ENCODE results near the gene GPR4. TPM values are rescaled to one million over a fixed set of nuclear protein-coding genes. Genes with fewer than 3 reads are reported as not detected.
"Not testable (repeated sequence)": the region's sequence is repeated elsewhere in the genome, so short reads cannot be mapped to it uniquely, and the experiment has no call there.

Gene GPR4
- polyA plus RNA-seq, 1 donor from 2014 or later: 0.25 TPM

DNA sequence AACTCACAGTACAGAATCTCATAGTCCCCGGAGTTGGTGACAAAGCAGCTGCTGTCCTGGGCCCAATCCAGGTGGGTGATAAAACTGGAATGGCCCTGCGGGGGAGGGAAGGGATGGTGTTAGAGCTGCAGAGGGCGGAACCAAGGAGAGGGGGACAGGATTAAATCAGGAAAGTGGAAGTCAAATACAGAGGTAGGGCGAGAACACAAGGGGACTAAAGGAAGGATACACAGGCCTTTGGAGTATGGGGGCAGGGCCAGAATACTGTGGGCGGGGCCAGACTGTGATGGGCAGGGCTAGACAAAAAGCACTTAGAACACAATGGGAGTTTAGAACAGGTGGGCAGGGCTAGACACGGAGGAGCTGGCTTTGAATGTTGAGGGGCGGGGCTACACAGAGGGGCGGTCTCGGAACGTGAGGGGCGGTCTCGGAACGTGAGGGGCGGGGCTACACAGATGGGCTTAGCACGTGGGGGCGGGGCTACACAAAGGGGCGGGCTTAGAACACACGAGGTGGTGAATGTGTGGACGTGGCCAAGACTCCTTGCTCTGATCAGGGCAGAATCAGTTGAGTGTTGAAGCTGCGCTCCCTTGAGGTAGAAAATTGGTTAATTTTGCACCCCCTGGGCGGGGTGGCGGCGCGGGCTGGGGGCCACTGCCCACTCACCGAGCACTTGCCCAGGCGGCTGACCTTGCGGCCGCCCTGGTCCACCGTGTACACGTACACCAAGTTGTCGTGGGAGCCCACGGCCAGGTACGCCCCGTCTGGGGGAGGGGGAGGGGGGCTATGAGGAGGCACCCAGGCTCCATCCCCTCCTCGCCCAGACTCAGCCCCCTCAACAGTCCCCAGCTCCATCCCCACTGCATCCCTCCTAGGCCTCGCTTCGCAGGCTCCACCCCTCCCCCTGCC is 14.0 kb upstream of the GPR4 start:
- no peak overlapping the region for H3K9ac ChIP-seq (ENCODE audit: low read length)
- no peaks in the 10 kb centered on the region for H3K36me3 ChIP-seq (ENCODE audit: insufficient read depth, low read length)
- H3F3A ChIP-seq (ENCODE audit: insufficient read depth, low read length, poor library complexity, severe bottlenecking): no peaks in the 10 kb centered on the region
- H2AFZ ChIP-seq (ENCODE audit: low read depth, low read length): no peak overlapping the region
- H4K20me1 ChIP-seq (ENCODE audit: insufficient read depth): no peaks in the 10 kb centered on the region
- TF ChIP-seq MXI1 (conservative IDR thresholded peaks at IDR 0.05; ENCODE audit: poor library complexity, severe bottlenecking): no peak
- TF ChIP-seq EZH2 (IDR thresholded peaks at IDR 0.05; ENCODE audit: borderline replicate concordance, insufficient read depth, low read length, poor library complexity, severe bottlenecking): no peak
- TF ChIP-seq, protein P1, sequence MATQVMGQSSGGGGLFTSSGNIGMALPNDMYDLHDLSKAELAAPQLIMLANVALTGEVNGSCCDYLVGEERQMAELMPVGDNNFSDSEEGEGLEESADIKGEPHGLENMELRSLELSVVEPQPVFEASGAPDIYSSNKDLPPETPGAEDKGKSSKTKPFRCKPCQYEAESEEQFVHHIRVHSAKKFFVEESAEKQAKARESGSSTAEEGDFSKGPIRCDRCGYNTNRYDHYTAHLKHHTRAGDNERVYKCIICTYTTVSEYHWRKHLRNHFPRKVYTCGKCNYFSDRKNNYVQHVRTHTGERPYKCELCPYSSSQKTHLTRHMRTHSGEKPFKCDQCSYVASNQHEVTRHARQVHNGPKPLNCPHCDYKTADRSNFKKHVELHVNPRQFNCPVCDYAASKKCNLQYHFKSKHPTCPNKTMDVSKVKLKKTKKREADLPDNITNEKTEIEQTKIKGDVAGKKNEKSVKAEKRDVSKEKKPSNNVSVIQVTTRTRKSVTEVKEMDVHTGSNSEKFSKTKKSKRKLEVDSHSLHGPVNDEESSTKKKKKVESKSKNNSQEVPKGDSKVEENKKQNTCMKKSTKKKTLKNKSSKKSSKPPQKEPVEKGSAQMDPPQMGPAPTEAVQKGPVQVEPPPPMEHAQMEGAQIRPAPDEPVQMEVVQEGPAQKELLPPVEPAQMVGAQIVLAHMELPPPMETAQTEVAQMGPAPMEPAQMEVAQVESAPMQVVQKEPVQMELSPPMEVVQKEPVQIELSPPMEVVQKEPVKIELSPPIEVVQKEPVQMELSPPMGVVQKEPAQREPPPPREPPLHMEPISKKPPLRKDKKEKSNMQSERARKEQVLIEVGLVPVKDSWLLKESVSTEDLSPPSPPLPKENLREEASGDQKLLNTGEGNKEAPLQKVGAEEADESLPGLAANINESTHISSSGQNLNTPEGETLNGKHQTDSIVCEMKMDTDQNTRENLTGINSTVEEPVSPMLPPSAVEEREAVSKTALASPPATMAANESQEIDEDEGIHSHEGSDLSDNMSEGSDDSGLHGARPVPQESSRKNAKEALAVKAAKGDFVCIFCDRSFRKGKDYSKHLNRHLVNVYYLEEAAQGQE (IDR thresholded peaks at IDR 0.05; ENCODE audit: borderline replicate concordance): no peak
- TF ChIP-seq SMC3 (conservative IDR thresholded peaks at IDR 0.05; ENCODE audit: poor library complexity): no peak
- no peak for TF ChIP-seq CTCF (IDR thresholded peaks at IDR 0.05; ENCODE audit: poor library complexity, severe bottlenecking)
- no peak for TF ChIP-seq POLR2AphosphoS5 (IDR thresholded peaks at IDR 0.05)
- no peak for TF ChIP-seq TAF1 (IDR thresholded peaks at IDR 0.05; ENCODE audit: low read depth)
- no peak for TF ChIP-seq EP300 (conservative IDR thresholded peaks at IDR 0.05; ENCODE audit: poor library complexity, severe bottlenecking)
- no peaks in the 10 kb centered on the region for H3K9me2 ChIP-seq (ENCODE audit: insufficient read depth, low read length)
- H3K79me2 ChIP-seq (replicated peaks; ENCODE audit: insufficient read depth, low read length): no peaks in the 10 kb centered on the region
- H3K4me2 ChIP-seq (ENCODE audit: low read length): no peak overlapping the region
- H3K4me3 ChIP-seq (ENCODE audit: low read length): no peak overlapping the region
- no peaks in the 10 kb centered on the region for H3K27me3 ChIP-seq (ENCODE audit: insufficient read depth, low read depth, low read length)
- H3K27ac ChIP-seq (ENCODE audit: low read length): no peak overlapping the region
- no peaks in the 10 kb centered on the region for H3K9me3 ChIP-seq (ENCODE audit: low read length)

- H3K9me2 ChIP-seq (ENCODE audit: insufficient read depth, low read length); H3F3A ChIP-seq (ENCODE audit: insufficient read depth, low read length, poor library complexity, severe bottlenecking); H3K9ac ChIP-seq (ENCODE audit: low read length); H3K27ac ChIP-seq (ENCODE audit: low read length); H3K36me3 ChIP-seq (ENCODE audit: insufficient read depth, low read length); H2AFZ ChIP-seq (ENCODE audit: low read depth, low read length); H3K79me2 ChIP-seq (replicated peaks; ENCODE audit: insufficient read depth, low read length); H3K4me2 ChIP-seq (ENCODE audit: low read length); H3K27me3 ChIP-seq (ENCODE audit: insufficient read depth, low read depth, low read length); H4K20me1 ChIP-seq (ENCODE audit: insufficient read depth); H3K4me3 ChIP-seq (ENCODE audit: low read length); H3K9me3 ChIP-seq (ENCODE audit: low read length): not testable (repeated sequence)
These were observed 13.0 kb upstream of the GPR4 start for GRCh38 chr19:45615056-45615455.
